ENCODE measurements around the gene ENPP6.

The ENPP6 gene

DNA sequence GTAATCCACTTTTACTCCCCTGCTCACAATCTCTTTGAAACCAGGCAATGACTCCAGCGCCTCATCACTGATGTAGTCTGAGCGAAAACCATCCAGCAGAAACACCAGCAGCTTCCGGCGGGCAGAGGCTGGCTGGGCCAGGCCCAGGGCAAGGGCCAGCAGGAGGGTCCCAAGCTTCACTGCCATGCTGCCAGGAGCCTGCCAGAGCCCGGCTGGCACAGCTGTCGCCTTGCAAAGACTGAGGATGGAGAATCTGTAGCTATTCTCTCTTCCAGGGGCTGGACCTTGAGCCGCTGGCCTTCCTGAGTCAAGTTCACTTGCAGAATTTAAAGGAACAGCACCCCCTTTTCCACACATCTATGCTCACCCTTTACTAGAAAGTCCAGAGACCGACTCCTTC, at the start of gene ENPP6:
Gene ENPP6 (minus strand): TSS at position 240 of the 400 bp plus-strand sequence. CDS start 54 bp downstream, at position 186.
- DNase-seq (ENCODE audit: low read depth in 3 of 3), result no peak

DNA sequence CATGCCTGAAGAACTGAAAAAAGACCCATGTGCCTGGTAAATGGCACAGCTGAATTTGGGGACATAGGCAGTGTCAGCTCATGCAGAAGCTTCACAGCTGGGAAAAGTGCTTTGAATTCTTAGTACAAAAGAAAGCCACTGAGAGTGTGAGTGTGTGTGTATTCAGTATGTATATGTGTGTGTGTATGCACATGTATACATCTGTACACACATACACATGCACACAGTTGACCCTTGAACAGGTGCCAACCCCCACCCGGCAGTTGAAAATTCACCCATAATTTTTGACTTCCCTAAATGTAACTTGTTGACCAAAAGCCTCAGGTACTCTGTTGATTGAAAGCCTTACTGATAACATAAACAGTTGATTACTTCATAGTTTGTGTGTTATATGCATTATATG, 49.5 kb upstream of the ENPP6 start:
- DNase-seq (ENCODE audit: low read depth in 3 of 3), result no peak

DNA sequence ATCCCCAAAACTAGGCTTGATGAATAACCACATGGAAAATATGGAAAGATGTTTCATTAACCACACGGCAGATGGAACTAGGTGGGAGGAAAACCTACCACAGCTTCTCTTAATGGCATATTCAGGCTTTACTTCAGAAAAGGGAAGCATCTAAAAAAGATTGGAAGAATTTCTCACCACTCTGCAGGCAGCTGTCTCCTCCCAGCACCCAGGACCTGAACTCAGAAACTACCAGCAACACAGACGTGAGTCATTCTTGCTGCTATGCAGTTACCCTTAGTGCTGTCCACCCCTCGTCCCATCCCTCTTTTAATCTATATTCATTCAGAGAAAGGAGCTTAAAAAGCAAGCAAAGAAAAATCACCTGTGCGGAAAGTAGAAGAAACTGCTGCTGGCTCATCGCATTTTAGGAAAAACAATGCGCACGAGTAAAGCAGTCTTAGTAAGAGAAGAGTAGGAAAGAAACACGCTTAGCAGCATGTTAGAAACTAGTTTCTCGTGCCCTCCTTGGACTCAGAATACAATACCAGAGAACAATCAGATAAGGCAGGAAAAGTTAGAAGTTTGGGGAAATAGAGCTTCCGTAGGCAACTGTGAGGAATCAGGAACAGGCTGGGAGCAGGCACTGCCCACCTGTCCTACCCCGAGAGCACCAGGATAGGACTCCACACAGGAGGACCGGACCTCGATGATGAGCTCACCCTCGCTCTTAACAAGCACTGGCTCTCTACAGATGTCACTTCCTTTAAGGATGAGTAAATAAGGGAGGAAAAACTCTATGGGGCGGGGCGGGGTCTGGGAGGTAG, 48.1 kb upstream of the ENPP6 start:
- no peak for DNase-seq (ENCODE audit: low read depth in 3 of 3)

DNA sequence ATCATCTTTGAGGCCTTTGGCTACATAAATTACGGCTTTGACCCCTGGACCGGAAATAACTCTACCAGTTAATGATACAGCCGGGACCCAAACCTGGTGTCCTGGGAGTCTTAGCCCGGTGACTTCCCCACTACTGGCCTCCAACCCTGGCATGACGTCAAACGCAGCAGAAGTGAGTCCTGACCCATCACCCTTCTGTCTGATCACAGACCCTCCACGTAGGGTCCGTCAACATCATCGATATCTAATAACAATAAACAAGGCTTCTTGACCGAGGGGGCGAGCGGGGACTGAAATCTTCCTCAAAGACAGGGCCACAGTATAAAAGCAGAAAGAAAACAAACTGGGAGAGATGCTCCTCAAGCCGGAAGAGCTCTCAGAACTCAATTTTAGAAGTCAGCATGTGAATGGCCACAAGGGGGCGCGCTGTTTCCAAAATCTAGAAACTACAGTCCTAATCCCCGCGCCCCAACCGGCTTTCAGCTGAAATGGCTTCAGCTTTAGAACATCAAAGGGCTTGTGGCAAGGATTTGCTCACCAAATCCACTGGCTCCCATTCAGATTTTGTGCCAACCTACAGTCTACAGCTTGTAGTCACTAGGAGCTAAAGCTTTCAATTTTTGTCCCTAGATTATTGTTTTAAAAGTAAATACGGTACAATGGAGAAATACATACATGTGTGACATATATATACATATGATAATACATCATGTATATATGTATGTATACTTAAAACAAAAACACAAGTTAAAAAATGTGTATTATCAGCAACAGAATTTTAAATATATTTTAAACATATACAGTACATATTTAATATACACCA, 46.4 kb upstream of the ENPP6 start:
- DNase-seq (ENCODE audit: low read depth in 3 of 3), result peak; percentile 82 to 95 (median 94)

DNA sequence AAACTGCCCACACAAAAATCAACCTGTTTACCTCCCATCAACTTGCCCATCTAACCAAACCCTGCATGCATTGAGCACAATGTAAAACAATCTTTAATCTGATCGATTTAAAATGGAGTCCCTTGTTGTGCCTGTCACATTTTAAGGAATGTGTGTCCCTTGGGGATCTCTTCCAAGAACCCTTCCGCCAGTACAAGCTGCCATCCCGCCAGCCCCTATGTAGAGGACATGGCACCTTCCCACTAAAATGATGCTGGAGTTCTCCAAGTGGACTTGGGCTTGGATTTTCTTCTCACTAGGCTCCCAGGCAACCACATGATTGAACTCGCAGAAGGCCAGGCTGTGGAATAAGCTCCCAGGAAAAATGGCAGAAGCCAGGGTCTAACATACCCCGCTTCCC, 45.8 kb upstream of the ENPP6 start:
- DNase-seq (ENCODE audit: low read depth in 3 of 3), result no peak

DNA sequence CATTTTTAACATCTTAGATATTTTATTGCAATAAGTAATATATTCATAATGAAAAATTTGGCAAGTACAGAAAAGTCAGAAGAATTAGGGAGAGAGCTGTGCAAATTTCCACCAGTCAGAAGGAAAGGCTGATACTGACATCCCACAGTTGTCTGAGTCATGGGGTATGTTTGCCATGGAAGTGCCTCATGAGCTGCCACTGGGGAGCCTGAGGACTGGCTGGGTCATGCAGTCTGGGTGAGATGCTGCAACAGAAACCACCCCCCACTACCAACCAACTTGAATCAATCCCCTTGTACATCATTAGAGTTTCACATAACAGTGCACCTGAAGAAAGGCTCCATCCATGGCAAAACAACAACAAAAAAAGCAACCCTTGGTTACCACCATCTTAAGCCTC, 45.2 kb upstream of the ENPP6 start:
- DNase-seq (ENCODE audit: low read depth in 3 of 3), result no peak

DNA sequence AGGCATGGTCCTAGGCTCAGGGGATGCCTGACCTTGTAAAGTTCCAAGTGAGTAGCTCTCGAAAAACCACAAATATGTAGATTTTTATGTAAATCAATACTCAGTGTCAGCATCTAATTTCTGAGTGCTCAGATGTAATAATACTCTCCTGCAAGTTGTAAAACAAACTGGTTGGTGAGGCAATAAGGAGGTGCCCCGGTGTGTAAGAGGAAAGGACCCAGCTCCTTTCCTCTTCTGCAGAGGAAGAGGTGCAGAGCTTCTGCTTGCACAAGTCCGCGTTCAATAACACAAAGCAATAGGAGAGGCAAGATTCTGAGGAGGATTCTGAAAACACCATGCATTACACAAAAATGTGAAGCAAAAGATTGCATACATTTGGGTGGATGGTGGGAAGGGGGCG, 43.6 kb upstream of the ENPP6 start:
- DNase-seq (ENCODE audit: low read depth in 3 of 3), result no peak

DNA sequence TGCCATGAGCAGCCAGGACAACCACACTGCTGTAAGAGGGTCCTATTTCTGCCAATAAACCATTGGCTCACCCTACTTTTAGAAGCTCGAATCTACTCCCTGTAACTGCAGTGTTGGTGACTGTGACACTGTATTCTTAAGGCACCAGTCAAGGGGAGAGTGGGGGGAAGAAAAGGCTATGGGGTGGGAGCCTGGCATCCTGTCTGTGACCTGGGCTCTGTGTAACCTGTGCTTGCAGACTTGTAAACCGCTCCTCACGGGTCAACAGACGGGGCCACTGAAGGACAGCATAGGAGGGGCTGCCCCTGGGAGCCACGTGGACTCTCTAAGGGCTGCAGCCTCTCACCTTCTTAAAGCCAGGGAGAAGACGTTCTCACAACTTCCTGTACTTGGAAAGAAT, 42.2 kb upstream of the ENPP6 start:
- no peak for DNase-seq (ENCODE audit: low read depth in 3 of 3)

DNA sequence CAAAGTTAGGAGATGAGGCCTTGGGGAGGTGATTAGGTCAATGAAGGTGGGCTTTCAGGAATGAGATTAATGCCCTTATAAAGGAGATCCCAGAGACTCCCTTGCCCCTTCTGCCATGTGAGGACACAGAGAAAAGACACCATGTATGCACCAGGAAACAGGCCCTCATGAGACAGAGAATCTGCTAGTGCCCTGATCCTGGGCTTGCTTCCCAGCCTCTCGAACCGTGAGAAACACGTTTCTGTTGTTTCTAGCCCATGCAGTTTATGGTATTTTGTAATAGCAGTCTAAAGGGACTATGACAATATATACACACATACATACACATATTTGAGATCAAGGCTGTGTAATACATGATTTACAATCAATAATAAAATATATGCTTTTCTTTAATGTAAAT, 41.4 kb upstream of the ENPP6 start:
- DNase-seq (ENCODE audit: low read depth in 3 of 3), result no peak

DNA sequence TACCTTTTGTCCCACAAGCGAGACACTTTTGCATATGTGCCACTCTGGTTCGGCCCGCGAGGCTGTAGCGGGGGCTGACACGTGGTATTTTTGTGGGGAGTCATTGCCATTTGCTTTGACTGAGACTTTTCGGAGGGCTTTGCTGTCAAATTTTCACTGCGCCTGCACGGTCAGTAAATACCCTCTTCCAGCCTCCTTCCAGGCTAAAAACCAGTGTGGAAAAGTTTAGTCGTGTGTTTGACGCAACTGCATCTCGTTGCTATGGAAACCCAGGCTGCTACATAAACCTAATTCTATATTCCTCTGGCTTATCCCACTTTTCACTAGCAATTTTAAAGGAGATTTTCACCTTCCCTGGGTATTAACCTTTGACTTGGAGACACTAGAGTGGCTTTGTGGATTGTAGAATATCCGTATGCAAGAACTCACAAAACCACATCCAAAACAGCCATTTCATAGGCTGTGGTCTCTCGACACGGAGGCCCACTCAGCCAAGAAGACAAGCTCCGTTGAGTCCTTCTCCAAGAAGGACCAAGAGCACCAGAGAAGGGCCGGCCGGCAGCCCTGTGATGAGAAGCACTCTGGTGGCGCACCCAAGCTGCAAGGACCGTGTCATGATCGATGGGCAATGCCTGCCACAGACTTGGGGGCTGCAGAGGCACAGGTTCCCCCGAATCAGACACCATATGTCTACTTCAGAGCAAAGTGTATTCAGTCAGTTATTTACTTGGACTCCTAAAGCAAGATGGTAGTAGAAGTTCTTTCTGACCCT, 38.4 kb upstream of the ENPP6 start:
- no peak for DNase-seq (ENCODE audit: low read depth in 3 of 3)

DNA sequence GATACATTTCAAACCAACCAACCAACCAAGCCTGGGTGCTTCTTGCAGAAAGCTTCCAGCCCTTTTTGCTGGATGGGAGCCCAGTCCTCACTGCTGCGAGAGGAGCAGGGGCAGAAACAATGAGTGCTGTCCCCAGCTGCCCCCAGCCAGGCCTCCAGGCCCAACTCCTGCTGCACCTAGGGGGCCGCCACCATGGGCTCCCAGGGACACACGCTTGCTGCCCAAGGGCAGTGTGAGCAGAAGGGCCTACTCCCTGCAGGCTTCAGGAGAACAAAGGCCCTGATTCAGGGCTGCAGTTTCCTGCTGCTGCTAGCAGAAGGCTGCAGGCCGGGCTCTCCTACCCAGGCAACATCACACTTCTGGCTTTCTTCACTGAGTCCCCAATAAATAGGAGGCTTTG, 37.7 kb upstream of the ENPP6 start:
- DNase-seq (ENCODE audit: low read depth in 3 of 3), result no peak

DNA sequence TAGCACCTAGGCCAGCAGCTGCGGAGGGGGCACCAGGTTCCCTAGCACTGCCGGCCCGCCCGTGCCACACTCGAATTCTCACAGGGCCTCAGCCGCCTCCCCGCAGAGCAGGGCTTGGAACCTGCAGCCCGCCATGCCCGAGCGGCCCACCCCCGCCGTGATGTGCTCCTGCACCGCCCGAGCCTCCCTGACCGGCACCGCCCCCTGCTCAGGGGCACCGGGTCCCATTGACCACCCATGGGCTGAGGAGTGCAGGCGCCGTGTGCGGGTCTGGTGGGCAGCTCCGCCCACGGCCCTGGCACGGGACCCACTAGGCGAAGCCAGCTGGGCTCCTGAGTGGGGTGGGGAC, 35.4 kb upstream of the ENPP6 start:
- no peak for DNase-seq (ENCODE audit: low read depth in 3 of 3)

DNA sequence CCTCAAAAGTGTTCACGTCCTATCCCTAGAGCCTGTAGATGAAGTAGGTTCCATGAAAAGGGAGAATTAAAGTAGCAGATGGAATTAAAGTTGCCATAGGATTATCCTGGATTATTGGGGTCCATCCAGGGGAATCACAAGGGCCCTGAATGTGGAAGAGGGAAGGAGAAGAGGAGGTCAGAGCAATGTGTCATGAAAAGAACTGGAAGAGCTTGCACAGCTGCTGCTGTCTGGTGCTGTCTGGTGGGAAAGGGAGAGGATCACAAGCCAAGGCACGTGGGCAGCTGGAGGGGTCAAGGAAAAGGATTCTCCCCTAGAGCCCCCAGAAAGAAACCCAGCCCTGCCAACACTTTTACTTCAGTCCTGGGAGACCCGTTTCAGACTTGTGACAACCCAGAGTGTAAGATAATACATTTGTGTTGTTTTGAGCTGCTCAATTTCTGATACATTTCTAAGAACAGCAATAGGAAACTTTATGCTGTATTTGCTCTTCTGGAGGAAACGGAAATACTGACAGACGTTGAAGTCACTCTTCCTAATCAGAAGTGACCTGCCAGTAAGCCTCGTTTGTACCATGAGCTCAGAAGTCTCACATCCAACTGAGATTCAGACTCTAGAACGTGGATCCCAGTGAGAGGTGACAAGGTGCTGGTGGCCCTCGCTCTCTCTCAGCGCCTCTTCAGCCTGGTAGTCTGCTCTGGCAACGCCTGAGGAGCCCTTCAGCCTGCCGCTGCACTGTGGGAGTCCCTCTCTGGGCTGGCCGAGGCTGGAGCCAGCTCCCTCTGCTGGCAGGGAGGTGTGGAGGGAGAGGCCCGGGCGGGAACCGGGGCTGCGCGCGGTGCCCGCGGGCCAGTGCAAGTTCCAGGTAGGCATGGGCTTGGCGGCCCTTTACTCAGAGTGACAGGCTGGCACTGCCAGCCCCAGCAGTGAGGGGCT, 34.7 kb upstream of the ENPP6 start:
- DNase-seq (ENCODE audit: low read depth in 3 of 3), result no peak

DNA sequence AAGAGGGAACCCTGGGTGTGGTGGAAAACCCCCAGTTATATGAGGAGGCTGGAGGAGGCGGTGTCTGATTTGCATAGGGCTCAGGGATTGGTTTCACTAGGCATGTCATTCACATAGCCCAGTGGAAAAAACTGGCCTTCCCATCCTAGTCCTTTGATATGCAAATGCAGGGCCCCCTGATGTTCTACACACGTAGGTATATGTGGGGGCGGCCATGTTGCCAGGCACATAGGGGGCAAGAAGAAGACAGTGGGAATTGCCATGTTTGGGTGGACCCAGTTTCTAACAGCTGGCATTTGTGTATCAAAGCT, 34.0 kb upstream of the ENPP6 start:
- no peak for DNase-seq (ENCODE audit: low read depth in 3 of 3)

DNA sequence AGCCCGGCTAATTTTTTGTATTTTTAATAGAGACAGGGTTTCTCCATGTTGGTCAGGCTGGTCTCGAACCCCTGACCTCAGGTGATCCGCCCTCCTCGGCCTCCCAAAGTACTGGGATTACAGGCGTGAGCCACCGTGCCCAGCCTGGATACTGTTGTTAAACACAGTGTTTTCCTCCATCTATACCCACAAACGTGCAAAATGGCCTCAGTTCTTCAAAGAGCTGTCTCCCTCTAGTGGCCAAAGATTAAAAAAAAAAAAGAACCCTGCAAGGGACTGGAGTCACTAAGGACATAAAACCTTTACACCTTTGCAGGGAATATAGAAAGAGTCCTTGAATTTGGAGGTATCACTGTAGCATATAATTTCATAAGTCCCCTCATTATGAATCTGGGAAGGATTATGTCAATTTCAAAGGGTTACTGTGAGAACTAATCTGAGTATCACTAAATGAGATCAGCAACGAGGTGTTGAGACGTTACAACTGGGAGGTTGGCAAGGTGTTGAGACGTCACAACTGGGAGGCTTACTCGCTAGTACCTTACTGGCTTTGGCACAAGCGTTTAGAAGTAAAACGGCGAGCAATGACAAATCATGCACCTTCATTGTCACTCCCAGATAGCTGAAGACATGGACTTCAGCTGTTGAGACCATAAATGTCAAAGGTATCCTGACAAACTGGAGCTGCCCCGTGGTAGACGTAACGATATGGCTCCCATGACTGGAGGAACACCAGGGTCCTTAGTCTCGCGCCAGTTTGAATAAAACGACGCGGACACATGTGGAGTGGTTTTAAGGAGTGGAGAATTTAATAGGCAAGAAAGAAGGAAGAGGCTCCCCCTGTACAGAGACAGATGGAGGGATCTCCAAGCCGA, 33.4 kb upstream of the ENPP6 start:
- no peak for DNase-seq (ENCODE audit: low read depth in 3 of 3)

DNA sequence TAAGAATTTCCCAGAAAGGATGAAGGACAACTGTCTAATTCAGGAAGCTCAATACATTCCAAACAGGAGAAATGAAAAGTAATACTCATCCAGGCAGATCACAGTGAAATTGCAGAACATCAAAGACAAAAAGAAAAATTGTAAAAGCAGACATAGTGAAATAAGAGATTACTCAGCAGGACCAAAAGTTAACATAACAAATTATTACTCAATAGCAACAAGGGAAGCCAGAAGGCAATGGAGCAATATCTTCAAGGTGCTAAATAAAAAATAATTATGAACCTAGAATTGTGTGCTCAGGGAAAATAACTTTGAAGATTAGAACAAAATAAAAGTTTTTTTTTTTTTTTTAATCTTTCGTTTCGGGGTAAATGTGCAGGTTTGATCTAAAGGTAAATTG, 30.5 kb upstream of the ENPP6 start:
- no peak for DNase-seq (ENCODE audit: low read depth in 3 of 3)

DNA sequence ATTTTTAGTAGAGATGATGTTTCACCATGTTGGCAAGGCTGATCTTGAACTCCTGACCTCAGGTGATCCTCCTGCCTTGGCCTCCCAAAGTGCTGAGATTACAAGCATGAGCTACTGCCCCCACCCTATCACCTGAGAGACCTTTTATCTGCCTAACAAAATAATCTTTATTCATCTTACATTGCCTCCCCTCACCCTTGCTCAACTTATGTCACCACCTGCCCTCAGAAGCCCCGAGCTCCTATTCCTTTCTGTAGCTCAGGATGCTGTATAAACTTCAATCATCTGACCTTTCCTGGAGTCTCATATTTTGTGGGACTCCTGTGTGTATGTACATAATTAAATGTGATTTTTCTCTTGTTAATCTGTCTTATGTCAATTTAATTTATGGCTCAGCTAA, 29.7 kb upstream of the ENPP6 start:
- DNase-seq (ENCODE audit: low read depth in 3 of 3), result no peak

DNA sequence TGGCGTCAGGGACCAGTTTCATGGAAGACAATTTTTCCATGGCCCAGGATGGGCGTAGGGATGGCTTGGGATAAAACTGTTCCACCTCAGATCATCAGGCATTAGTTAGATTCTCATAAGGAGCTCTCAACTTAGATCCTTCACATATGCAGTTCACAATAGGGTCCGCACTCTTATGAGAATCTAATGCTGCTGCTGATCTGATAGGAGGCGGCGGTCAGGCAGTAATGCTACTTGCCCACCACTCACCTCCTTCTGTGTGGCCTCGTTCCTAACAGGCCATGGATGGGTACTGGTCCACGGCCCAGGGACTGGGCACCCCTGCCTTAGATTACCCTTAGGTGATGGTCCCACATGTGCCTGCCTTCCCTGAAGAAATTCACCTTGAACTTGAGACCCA, 28.8 kb upstream of the ENPP6 start:
- no peak for DNase-seq (ENCODE audit: low read depth in 3 of 3)

DNA sequence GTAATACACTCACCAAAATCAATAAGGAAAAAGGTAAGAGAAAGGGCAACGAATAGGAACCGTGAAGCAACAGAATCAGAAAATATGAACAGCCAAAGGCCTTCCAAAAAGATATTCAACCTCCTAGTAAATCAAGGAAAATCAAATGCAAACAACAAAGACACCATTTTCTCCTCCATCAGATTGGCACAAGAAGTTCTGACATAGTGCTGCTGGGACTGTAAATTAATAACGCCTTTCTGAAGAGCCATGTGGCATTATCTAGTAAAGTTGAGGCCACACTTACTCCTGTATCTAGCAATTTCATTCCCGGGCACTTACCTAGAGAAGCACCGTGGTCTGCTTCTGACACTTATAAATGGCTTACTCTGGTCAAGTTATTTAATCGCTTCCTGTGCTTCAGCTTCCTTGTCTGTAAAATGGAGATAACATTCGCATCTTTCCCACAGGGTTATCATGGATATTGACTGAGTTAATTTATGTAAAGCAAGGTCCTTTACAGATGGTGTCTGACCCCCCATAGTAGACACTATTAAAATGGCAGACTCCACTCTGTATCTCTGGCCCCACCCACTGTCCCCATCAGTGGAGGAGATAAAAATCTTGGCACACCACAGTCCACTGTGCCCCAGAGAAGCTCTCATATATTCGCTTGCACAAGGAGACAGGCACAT, 20.5 kb upstream of the ENPP6 start:
- no peak for DNase-seq (ENCODE audit: low read depth in 3 of 3)

DNA sequence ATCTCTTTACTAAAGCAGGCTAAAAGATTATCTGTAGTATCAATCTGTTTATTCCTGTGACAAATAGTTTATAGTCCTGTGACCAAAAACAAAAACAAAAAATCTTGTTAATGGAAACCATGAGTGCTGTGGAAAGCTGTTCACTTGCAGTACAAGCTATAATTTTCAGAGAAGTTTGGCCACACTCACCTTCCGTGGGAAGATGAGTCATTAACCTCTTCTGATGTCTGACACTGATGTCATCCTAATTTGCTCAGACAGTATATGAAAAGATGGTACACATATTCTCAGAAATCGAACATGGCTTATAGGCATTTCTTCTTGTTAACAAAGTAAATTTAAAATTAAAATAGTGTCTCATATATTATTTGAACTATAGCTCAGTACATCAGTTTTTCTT, 19.9 kb upstream of the ENPP6 start:
- peak in 1 of 3 experiments; percentile 32 for DNase-seq (ENCODE audit: low read depth in 3 of 3)

All from stimulated activated CD4-positive, alpha-beta T cell treated with anti-CD3 and anti-CD28 coated beads, TNF-alpha, amount 100 ng/mL, for 4 hours (primary cell).